GM12878 (cell line): ENCODE results near the gene TAF6. TPM values are rescaled to one million over a fixed set of nuclear protein-coding genes. Genes with fewer than 3 reads are reported as not detected.
A peak's percentile ranks its signal among the peaks of the same experiment; 100 is the strongest.

Source experiments
- BCLAF1 ChIP-seq: fragments of 450-650 bp; IDR thresholded peaks from 2 replicates; pipeline ENCODE4 v1.6.1; 2017; ENCODE audit warnings: antibody characterized with exemption, mild to moderate bottlenecking, moderate library complexity
- BMI1 ChIP-seq: fragments of 450-650 bp; IDR thresholded peaks from 2 replicates; pipeline ENCODE4 v1.6.1; 2016; ENCODE audit warnings: mild to moderate bottlenecking, moderate library complexity, borderline replicate concordance
- CEBPB ChIP-seq, 2 experiments: fragments of 150-350 bp in 1 of 2; IDR thresholded peaks; 2 replicates each; pipeline ENCODE4 v1.6.1; 2012 to 2014; ENCODE audit warnings: low read depth in 2 of 2, low read length in 2 of 2, borderline replicate concordance in 1 of 2, inconsistent platforms in 1 of 2
- CTCF ChIP-seq, 3 experiments: IDR thresholded peaks in 2 of 3; conservative IDR thresholded peaks in 1 of 3; 2 replicates each; pipeline ENCODE4 v1.5.1; 2011; ENCODE audit warnings: low read depth in 3 of 3, low read length in 3 of 3, mild to moderate bottlenecking in 3 of 3, control low read depth in 2 of 3, moderate library complexity in 2 of 3, inconsistent platforms in 1 of 3, mixed read lengths in 1 of 3; ENCODE audit not compliant: control insufficient read depth in 2 of 3, insufficient read depth in 1 of 3; ENCODE audit errors: extremely low read depth in 1 of 3
- HCFC1 ChIP-seq: fragments of 150-350 bp; IDR thresholded peaks from 2 replicates; pipeline ENCODE4 v1.6.1; 2014; ENCODE audit warnings: low read length
- IKZF2 ChIP-seq, 2 experiments: fragments of 450-650 bp; IDR thresholded peaks; 2 replicates each; pipeline ENCODE4 v1.6.1; 2017; ENCODE audit warnings: mild to moderate bottlenecking in 2 of 2, moderate library complexity in 2 of 2
- KAT2A ChIP-seq: conservative IDR thresholded peaks from 2 replicates; pipeline ENCODE4 v1.6.1; 2011; ENCODE audit warnings: low read depth, low read length; ENCODE audit not compliant: control insufficient read depth
- KLF5 ChIP-seq: fragments of 450-650 bp; IDR thresholded peaks from 2 replicates; pipeline ENCODE4 v1.6.1; 2014; ENCODE audit warnings: mild to moderate bottlenecking; ENCODE audit not compliant: partially characterized antibody
- MEF2A ChIP-seq: IDR thresholded peaks from 2 replicates; pipeline ENCODE4 v1.6.1; 2011; ENCODE audit warnings: low read depth, mild to moderate bottlenecking, low read length, moderate library complexity; ENCODE audit not compliant: insufficient read depth
- MEF2B ChIP-seq: fragments of 450-650 bp; IDR thresholded peaks from 2 replicates; pipeline ENCODE4 v1.6.1; 2018; ENCODE audit warnings: mild to moderate bottlenecking, moderate library complexity; ENCODE audit not compliant: partially characterized antibody, poor library complexity, severe bottlenecking
- NKRF ChIP-seq: fragments of 450-650 bp; conservative IDR thresholded peaks from 2 replicates; pipeline ENCODE4 v1.6.1; 2017; ENCODE audit warnings: mild to moderate bottlenecking, moderate library complexity
- NR2C1 ChIP-seq: fragments of 450-650 bp; IDR thresholded peaks from 2 replicates; pipeline ENCODE4 v1.6.1; 2017; ENCODE audit warnings: antibody characterized with exemption, mild to moderate bottlenecking, moderate library complexity
- SMAD1 ChIP-seq: fragments of 450-650 bp; IDR thresholded peaks from 2 replicates; pipeline ENCODE4 v1.6.1; 2018; ENCODE audit warnings: mild to moderate bottlenecking, low read depth; ENCODE audit not compliant: partially characterized antibody
- SP1 ChIP-seq: IDR thresholded peaks from one replicate; pipeline ENCODE4 v1.6.1; 2011; ENCODE audit warnings: low read depth, low read length
- STAT1 ChIP-seq: fragments of 450-650 bp; conservative IDR thresholded peaks from 2 replicates; pipeline ENCODE4 v1.6.1; 2014; ENCODE audit warnings: antibody characterized with exemption, mild to moderate bottlenecking
- STAT3 ChIP-seq: IDR thresholded peaks from 2 replicates; pipeline ENCODE4 v1.6.1; 2011; ENCODE audit warnings: low read depth, low read length, improper control_type of control experiment
- TAF1 ChIP-seq: IDR thresholded peaks from 2 replicates; pipeline ENCODE4 v1.6.1; 2011; ENCODE audit warnings: mild to moderate bottlenecking, low read depth, low read length, borderline replicate concordance
- ZBTB11 ChIP-seq: fragments of 450-650 bp; formaldehyde crosslinking; IDR thresholded peaks from 2 replicates; pipeline ENCODE4 v1.5.0; 2022; ENCODE audit warnings: mild to moderate bottlenecking, missing genetic modification characterization
- ZSCAN29 ChIP-seq: fragments of 450-650 bp; IDR thresholded peaks from 2 replicates; pipeline ENCODE4 v1.6.1; 2017; ENCODE audit warnings: mild to moderate bottlenecking, moderate library complexity
- polyA plus RNA-seq, 11 experiments: library from polyadenylated mRNA; depleted of rRNA in 4 of 11; unstranded in 6 of 11; stranded (reverse) in 5 of 11; fragments of >200 nt; fragmentation: Nextera tagmentation in 4 of 11; fragmentation: Illumina TruSeq in 1 of 11; extraction: Ambion mirVana in 4 of 11; extraction: Trizol in 1 of 11; gene quantifications; 1 replicate in 1 of 11; 2 replicates in 10 of 11; pipeline versions ENCODE4 v1.2.1 to v1.2.3, GENCODE V29; 2011 to 2016; ENCODE audit warnings: inconsistent platforms in 2 of 11, missing spikeins in 2 of 11, low read depth in 1 of 11
- total RNA-seq, 4 experiments: library from RNA; depleted of rRNA in 3 of 4; stranded (reverse); fragments of >200 nt in 3 of 4; fragmentation: Illumina TruSeq in 1 of 4; extraction: Trizol in 1 of 4; gene quantifications; 2 replicates each; pipeline versions ENCODE4 v1.2.1 to v1.2.3, GENCODE V29; 2013 to 2021

Gene TAF6
- total and polyA plus RNA-seq, 10 of the 15 experiments (the other 5 are each of a cell fraction or from before 2014, with no cell fraction given) = 0.27 to 42.6 (median 17.0) TPM

GRCh38 chr7:100119072-100119969 lies at the start of gene TAF6, which contains the start of gene CNPY4 (continued):
- no peak for TF ChIP-seq BCLAF1
- no peak for TF ChIP-seq SMAD1
- TF ChIP-seq CTCF (IDR thresholded peaks at IDR 0.05 in 2 of 3, conservative IDR thresholded peaks at IDR 0.05 in 1 of 3; ENCODE audit: control insufficient read depth in 2 of 3, extremely low read depth in 1 of 3, insufficient read depth in 1 of 3, low read depth in 3 of 3, low read length in 3 of 3) = no peak
- TF ChIP-seq CEBPB (IDR thresholded peaks at IDR 0.05; ENCODE audit: borderline replicate concordance in 1 of 2, low read depth in 2 of 2, low read length in 2 of 2) = no peak
- peak; percentile 100 for TF ChIP-seq TAF1
- no peak for TF ChIP-seq NR2C1
- peak; percentile 54; the same call in 1 of the 2 replicates for TF ChIP-seq STAT1
- TF ChIP-seq MEF2A = no peak
- peak; percentile 83 for TF ChIP-seq NKRF
- no peak for TF ChIP-seq KAT2A
- TF ChIP-seq ZSCAN29 = no peak
- peak; percentile 73 for TF ChIP-seq KLF5
- TF ChIP-seq HCFC1 = peak; percentile 47; the same call in 1 of the 2 replicates
- TF ChIP-seq ZBTB11 (CRISPR knock-in tag) = no peak
- TF ChIP-seq BMI1 = peak; percentile 96
- TF ChIP-seq SP1 = peak; percentile 59
- TF ChIP-seq STAT3 = no peak
- TF ChIP-seq MEF2B = peak; percentile 70
- TF ChIP-seq IKZF2 (IDR thresholded peaks at IDR 0.05) = no peak
